K562 (cell line): ENCODE results near the gene CFHR5. TPM values are rescaled to one million over a fixed set of nuclear protein-coding genes. Genes with fewer than 3 reads are reported as not detected.

Experiments
- ATAC-seq: fragments of 200-7000 bp; cut with Tn5 transposase; 3 replicates; pipeline ENCODE4 v1.9.1; 2020; ENCODE audit warnings: moderate library complexity
- BruUV-seq: library from RNA; stranded (reverse); fragments of 400-500 nt; replicated peaks from 2 replicates; lab custom pipeline; 2021; lab: Mats Ljungman, UMichigan
- CTCF ChIA-PET: fragments of 300-600 bp; formaldehyde crosslinking; extraction: SDS; loops from one replicate; lab custom pipeline; 2021; ENCODE audit warnings: low intra/inter-chr PET ratio; lab: Yijun Ruan, JAX
- POLR2A ChIA-PET: fragments of 300-600, 350-650 bp; sonication (Branson Sonifier 250); formaldehyde crosslinking; extraction: SDS; loops from one replicate; lab custom pipeline; 2021; ENCODE audit warnings: antibody characterized with exemption, inconsistent platforms; lab: Yijun Ruan, JAX
- DNase-seq, 4 experiments: peaks; one replicate each; pipeline versions ENCODE4 v3.0.0 to v3.0.0-alpha.2; 2011 to 2018; ENCODE audit warnings: low spot score in 3 of 4, mixed read lengths in 3 of 4; ENCODE audit errors: extremely low read depth in 1 of 4
- FAIRE-seq: peaks from 2 replicates; lab custom pipeline; 2011; peaks lifted over from hg19 to GRCh38; lab: Jason Lieb, UNC
- H2AFZ ChIP-seq: 2 replicates; pipeline ENCODE4 v1.6.0; 2011; ENCODE audit warnings: low read depth, low read length, control low read depth, inconsistent platforms
- H3K27ac ChIP-seq: fragments of 200-600 bp; 3 replicates; pipeline ENCODE4 v1.8.0; 2011; ENCODE audit warnings: low read depth, mild to moderate bottlenecking, control low read depth, inconsistent platforms, low read length, moderate library complexity, mixed read lengths; ENCODE audit errors: extremely low read depth
- H3K27me3 ChIP-seq, 2 experiments: fragments of 300-600 bp in 1 of 2; 2 replicates in 1 of 2; 3 replicates in 1 of 2; pipeline versions ENCODE4 v1.6.0 to v1.8.0; 2011; ENCODE audit warnings: inconsistent platforms in 2 of 2, low read length in 2 of 2, mild to moderate bottlenecking in 1 of 2, mixed read lengths in 1 of 2, moderate library complexity in 1 of 2; ENCODE audit not compliant: control insufficient read depth in 2 of 2, insufficient read depth in 2 of 2
- H3K36me3 ChIP-seq: fragments of 300-600 bp; 3 replicates; pipeline ENCODE4 v1.8.0; 2011; ENCODE audit warnings: mild to moderate bottlenecking, low read length, inconsistent platforms; ENCODE audit not compliant: control insufficient read depth, insufficient read depth
- H3K4me1 ChIP-seq, 2 experiments: fragments of 200-600 bp in 1 of 2; replicated peaks in 1 of 2; 2 replicates in 1 of 2; 3 replicates in 1 of 2; pipeline versions ENCODE4 v1.5.1 to v1.8.0; 2011; ENCODE audit warnings: inconsistent platforms in 2 of 2, low read length in 2 of 2, mild to moderate bottlenecking in 1 of 2, mixed read lengths in 1 of 2, moderate library complexity in 1 of 2; ENCODE audit not compliant: control insufficient read depth in 2 of 2, insufficient read depth in 2 of 2
- H3K4me2 ChIP-seq: 2 replicates; pipeline ENCODE4 v1.6.1; 2011; ENCODE audit warnings: low read length, control low read depth, inconsistent platforms, mixed read lengths; ENCODE audit not compliant: insufficient read depth
- H3K4me3 ChIP-seq: fragments of 200-600 bp; sonication (generic), shearing (Covaris generic); 2 replicates; pipeline ENCODE4 v1.5.1; 2016; ENCODE audit warnings: control low read depth, inconsistent platforms
- H3K79me2 ChIP-seq: fragments of 200-600 bp; 3 replicates; pipeline ENCODE4 v1.8.0; 2011; ENCODE audit warnings: low read length, inconsistent platforms; ENCODE audit not compliant: control insufficient read depth, insufficient read depth
- H3K9ac ChIP-seq, 2 experiments: 2 replicates each; pipeline versions ENCODE4 v1.6.0 to v1.6.1; 2011; ENCODE audit warnings: low read depth in 2 of 2, low read length in 2 of 2, control low read depth in 1 of 2, inconsistent platforms in 1 of 2, mild to moderate bottlenecking in 1 of 2, mixed read lengths in 1 of 2; ENCODE audit not compliant: insufficient read depth in 1 of 2
- H3K9me1 ChIP-seq: one replicate; pipeline ENCODE4 v1.6.0; 2011; ENCODE audit warnings: inconsistent platforms, mild to moderate bottlenecking, low read length, moderate library complexity; ENCODE audit not compliant: control insufficient read depth, insufficient read depth
- H3K9me3 ChIP-seq: replicated peaks from 2 replicates; pipeline ENCODE4 v1.5.1; 2011; ENCODE audit warnings: low read depth, low read length, inconsistent platforms; ENCODE audit not compliant: control insufficient read depth, insufficient read depth
- H4K20me1 ChIP-seq: replicated peaks from 2 replicates; pipeline ENCODE4 v1.6.1; 2011; ENCODE audit warnings: low read length, inconsistent platforms, mixed read lengths; ENCODE audit not compliant: control insufficient read depth, insufficient read depth
- ARHGAP35 ChIP-seq: fragments of 450-650 bp; IDR thresholded peaks from 2 replicates; pipeline ENCODE4 v1.6.1; 2018; ENCODE audit not compliant: partially characterized antibody
- CBX5 ChIP-seq: IDR thresholded peaks from 2 replicates; pipeline ENCODE4 v1.6.1; 2014; ENCODE audit warnings: low read depth, borderline replicate concordance
- CREM ChIP-seq: IDR thresholded peaks from 2 replicates; pipeline ENCODE4 v1.6.1; 2014; ENCODE audit warnings: antibody characterized with exemption, low read depth
- CXXC5 ChIP-seq: fragments of 250-450 bp; sonication (Bioruptor Pico); IDR thresholded peaks from 2 replicates; pipeline ENCODE4 v1.8.0; 2022; ENCODE audit warnings: inconsistent platforms, mild to moderate bottlenecking, moderate library complexity
- L3MBTL2 ChIP-seq: fragments of 450-650 bp; IDR thresholded peaks from 2 replicates; pipeline ENCODE4 v1.6.1; 2016; ENCODE audit warnings: mild to moderate bottlenecking, moderate library complexity
- MAFG ChIP-seq: fragments of 450-650 bp; conservative IDR thresholded peaks from 2 replicates; pipeline ENCODE4 v1.6.1; 2016; ENCODE audit warnings: missing genetic modification characterization, missing compliant biosample characterization
- THRAP3 ChIP-seq: fragments of 450-650 bp; IDR thresholded peaks from 2 replicates; pipeline ENCODE4 v1.6.1; 2016; ENCODE audit warnings: mild to moderate bottlenecking, inconsistent platforms, borderline replicate concordance
- ZNF121 ChIP-seq: sonication (generic); formaldehyde crosslinking; conservative IDR thresholded peaks from 2 replicates; pipeline ENCODE4 v1.8.0; 2022; ENCODE audit warnings: missing genetic modification reagents
- WGBS: fragments of 100-300 bp; shearing (Covaris generic); methylation state at CpG from one replicate; pipeline ENCODE4 v1.1.6; 2016; ENCODE audit warnings: low coverage, mixed read lengths; ENCODE audit not compliant: insufficient coverage; ENCODE audit errors: missing lambda C conversion rate; 5-methylcytosine and 5-hydroxymethylcytosine counted together
- in situ Hi-C: fragments of 300-500 bp; cut with MboI; formaldehyde crosslinking; loops from 4 replicates; pipeline ENCODE4 v1.15.0; 2018; ENCODE audit warnings: inconsistent platforms, mixed read lengths
- intact Hi-C: fragments of 100-400 bp; cut with micrococcal nuclease; formaldehyde crosslinking; loops from 2 replicates; pipeline ENCODE4 v1.14.2; 2022
- polyA plus RNA-seq, 8 experiments: library from polyadenylated mRNA; depleted of rRNA in 4 of 8; stranded (reverse) in 5 of 8; unstranded in 3 of 8; fragments of >200 nt; fragmentation: Nextera tagmentation in 2 of 8; fragmentation: Illumina TruSeq in 1 of 8; extraction: Ambion mirVana in 2 of 8; extraction: Trizol in 1 of 8; gene quantifications; 2 replicates each; pipeline versions ENCODE4 v1.2.1 to v1.2.3, GENCODE V29; 2011 to 2014; ENCODE audit warnings: inconsistent platforms in 1 of 8, missing spikeins in 1 of 8
- total RNA-seq, 7 experiments: library from RNA; depleted of rRNA in 6 of 7; stranded (reverse); fragments of >200 nt in 6 of 7; fragmentation: Illumina TruSeq in 2 of 7; extraction: Trizol in 2 of 7; gene quantifications; 2 replicates each; pipeline versions ENCODE4 v1.2.1 to v1.2.3, GENCODE V29; 2011 to 2021; ENCODE audit warnings: low replicate concordance in 1 of 7
- TF ChIP-seq, protein P1 (sequence below), 2 experiments: fragments of 150-350 bp in 1 of 2; IDR thresholded peaks; 2 replicates each; pipeline ENCODE4 v1.6.1; 2012 to 2016; ENCODE audit warnings: low read depth in 2 of 2, low read length in 2 of 2, mild to moderate bottlenecking in 1 of 2, moderate library complexity in 1 of 2

CFHR5 gene
- total and polyA plus RNA-seq, 9 of the 15 experiments (the other 6 are each of a cell fraction or from before 2014, with no cell fraction given), result not detected

DNA sequence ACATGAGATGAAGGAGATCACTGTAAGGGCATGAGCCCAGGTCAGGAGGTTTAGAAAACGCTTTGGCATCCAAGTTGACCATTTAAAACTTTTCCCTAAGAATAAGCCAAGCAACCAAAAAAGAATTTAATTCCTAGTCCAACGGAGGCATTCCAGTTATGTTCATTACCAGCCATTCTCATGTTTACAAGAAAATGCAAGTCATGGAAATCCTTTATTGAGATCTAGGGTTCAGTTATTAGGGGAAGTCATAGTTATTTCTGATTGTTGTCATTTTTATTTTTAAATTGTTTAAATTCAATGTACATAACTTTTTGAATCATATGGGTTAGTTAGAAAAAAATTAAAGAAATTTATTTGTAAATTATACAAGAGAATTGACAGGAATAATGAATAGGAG is 24.5 kb downstream of the CFHR5 start:
- intact Hi-C loops, result no loop called here
- ChIA-PET POLR2A (no interaction called here), CTCF (no interaction called here)
- Histone ChIP-seq H3K9me1 (no peaks in the 10 kb centered on the region), H3K27me3 (no peaks in the 10 kb centered on the region), H3K79me2 (no peaks in the 10 kb centered on the region), H3K4me3 (no peak overlapping the region), H4K20me1 (no peaks in the 10 kb centered on the region), H3K27ac (no peak overlapping the region), H3K9me3 (no peaks in the 10 kb centered on the region)
- DNase-seq, result no peak
- BruUV-seq, result no TSS peak
- FAIRE-seq, result no peak
- TF ChIP-seq ARHGAP35 (no peak), CREM (no peak), ZNF121 (no peak), THRAP3 (no peak), MAFG (tag) (peak; percentile 63), CXXC5 (CRISPR knock-in tag) (no peak)
- TF ChIP-seq, all 486 proteins: peak for 1
- H3K4me2 ChIP-seq, result no peak overlapping the region
- H3K9ac ChIP-seq, result no peak overlapping the region
- whole genome bisulfite sequencing, result 3% methylated on average over 2 of the region's 2 CpGs
- no peaks in the 10 kb centered on the region for H3K36me3 ChIP-seq
- in situ Hi-C loops, result no loop called here
- H3K4me1 ChIP-seq, result no peaks in the 10 kb centered on the region
- ATAC-seq, result no peak
- H2AFZ ChIP-seq, result no peak overlapping the region

DNA sequence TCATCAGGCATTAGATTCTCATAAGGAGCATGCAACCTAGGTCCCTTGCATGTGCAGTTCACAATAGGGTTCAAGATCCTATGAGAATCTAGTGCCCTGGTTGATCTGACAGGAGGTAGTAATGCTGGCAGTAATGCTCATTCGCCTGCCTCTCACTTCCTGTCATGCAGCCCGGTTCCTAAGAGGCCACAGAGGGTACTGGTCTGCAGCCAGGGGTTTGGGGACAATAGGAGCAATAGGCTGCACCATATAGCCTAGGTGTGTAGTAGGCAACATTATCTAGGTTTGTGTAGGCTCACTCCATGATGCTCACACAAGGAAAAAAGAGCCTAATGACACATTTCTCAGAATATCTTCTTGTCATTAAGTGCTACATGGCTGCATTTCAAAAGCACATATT is 25.8 kb downstream of the CFHR5 start:
- H3K9me1 ChIP-seq, result no peaks in the 10 kb centered on the region
- H3K27me3 ChIP-seq, result no peaks in the 10 kb centered on the region
- no peak overlapping the region for H3K4me2 ChIP-seq
- H3K36me3 ChIP-seq, result no peaks in the 10 kb centered on the region
- CTCF ChIA-PET, result no interaction called here
- H3K4me3 ChIP-seq, result no peak overlapping the region
- DNase-seq (no peak), FAIRE-seq (no peak), ATAC-seq (no peak)
- intact Hi-C loops (no loop called here), in situ Hi-C loops (no loop called here)
- no peak overlapping the region for H3K9ac ChIP-seq
- H3K4me1 ChIP-seq, result no peaks in the 10 kb centered on the region
- H2AFZ ChIP-seq, result no peak overlapping the region
- BruUV-seq, result no TSS peak
- H3K27ac ChIP-seq, result no peak overlapping the region
- no peaks in the 10 kb centered on the region for H3K79me2 ChIP-seq
- POLR2A ChIA-PET, result no interaction called here
- WGBS, result 2% methylated on average over 2 of the region's 2 CpGs
- no peaks in the 10 kb centered on the region for H4K20me1 ChIP-seq
- no peaks in the 10 kb centered on the region for H3K9me3 ChIP-seq
- TF ChIP-seq CBX5, result no peak
- TF ChIP-seq, protein P1, sequence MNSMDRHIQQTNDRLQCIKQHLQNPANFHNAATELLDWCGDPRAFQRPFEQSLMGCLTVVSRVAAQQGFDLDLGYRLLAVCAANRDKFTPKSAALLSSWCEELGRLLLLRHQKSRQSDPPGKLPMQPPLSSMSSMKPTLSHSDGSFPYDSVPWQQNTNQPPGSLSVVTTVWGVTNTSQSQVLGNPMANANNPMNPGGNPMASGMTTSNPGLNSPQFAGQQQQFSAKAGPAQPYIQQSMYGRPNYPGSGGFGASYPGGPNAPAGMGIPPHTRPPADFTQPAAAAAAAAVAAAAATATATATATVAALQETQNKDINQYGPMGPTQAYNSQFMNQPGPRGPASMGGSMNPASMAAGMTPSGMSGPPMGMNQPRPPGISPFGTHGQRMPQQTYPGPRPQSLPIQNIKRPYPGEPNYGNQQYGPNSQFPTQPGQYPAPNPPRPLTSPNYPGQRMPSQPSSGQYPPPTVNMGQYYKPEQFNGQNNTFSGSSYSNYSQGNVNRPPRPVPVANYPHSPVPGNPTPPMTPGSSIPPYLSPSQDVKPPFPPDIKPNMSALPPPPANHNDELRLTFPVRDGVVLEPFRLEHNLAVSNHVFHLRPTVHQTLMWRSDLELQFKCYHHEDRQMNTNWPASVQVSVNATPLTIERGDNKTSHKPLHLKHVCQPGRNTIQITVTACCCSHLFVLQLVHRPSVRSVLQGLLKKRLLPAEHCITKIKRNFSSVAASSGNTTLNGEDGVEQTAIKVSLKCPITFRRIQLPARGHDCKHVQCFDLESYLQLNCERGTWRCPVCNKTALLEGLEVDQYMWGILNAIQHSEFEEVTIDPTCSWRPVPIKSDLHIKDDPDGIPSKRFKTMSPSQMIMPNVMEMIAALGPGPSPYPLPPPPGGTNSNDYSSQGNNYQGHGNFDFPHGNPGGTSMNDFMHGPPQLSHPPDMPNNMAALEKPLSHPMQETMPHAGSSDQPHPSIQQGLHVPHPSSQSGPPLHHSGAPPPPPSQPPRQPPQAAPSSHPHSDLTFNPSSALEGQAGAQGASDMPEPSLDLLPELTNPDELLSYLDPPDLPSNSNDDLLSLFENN (IDR thresholded peaks at IDR 0.05; ENCODE audit: low read depth in 2 of 2, low read length in 2 of 2), result no peak
- no peak for TF ChIP-seq L3MBTL2
